Measurements from ENCODE around the gene OCSTAMP. TPM values are rescaled to one million over a fixed set of nuclear protein-coding genes. Genes with fewer than 3 reads are reported as not detected.

The OCSTAMP gene
- total RNA-seq, 1 donor from 2014 or later: not detected

GRCh38 chr20:46552460-46553420 lies 2.3 kb upstream of the OCSTAMP start:
- peak; percentile 13 for DNase-seq

GRCh38 chr20:46551522-46552381 lies 1.3 kb upstream of the OCSTAMP start:
- no peak for DNase-seq

DNA sequence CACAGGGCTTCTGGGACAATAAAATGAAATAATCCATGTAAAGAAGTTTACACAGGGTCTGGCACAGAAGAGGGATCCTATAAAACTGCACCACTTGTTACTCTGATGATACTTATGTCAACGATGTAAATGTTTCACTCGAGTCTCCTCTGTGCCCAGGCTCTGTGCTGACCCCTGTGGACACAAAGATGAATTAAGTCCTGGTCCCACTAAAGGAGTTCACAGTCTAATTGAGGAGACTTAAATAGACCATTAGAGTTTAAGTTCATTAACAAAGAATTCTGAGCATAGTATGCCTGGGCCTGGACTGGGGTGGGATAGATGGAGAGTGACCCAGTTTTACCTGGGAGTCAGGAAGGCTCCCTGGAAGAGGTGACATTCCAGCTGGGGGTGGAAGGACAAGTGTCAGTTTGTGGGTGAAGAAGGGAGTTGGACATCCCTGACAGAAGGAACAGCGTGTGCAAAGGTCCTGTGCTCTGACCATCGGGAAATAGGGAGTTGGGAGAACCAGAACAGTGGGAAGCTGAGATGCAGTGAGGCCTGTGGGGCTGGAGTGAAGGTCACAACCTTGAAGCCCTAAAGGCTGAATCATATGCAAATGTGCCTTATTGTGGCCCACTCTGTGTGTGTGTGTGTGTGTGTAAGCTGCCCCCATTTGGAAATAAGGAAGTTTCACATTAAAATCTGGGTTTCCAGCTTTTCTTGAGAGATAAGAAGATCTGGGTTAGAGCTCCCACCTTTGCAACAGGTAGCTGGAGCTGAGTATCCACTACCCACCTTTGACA lies 1.1 kb downstream of the OCSTAMP start:
- no peak for DNase-seq

DNA sequence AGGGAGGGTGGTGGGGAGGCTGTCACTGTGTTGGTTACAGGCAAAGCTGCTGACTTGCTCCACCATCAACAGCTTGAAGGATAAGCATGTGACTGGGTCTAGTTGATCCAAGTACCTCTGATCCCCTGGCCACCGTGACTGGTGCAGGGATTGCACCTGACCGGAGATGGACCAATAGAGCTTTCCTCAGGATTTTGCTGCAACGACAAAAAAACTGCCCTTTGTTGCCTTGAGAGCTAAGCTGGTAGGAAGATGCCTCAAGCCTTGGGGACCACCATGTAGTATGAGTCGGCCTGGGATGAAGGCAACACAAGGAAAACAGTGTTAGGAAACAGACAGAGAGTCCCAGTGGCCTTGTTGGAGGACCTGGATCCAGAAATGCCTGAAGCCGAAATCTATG lies 1.8 kb downstream of the OCSTAMP start:
- no peak for DNase-seq

DNA sequence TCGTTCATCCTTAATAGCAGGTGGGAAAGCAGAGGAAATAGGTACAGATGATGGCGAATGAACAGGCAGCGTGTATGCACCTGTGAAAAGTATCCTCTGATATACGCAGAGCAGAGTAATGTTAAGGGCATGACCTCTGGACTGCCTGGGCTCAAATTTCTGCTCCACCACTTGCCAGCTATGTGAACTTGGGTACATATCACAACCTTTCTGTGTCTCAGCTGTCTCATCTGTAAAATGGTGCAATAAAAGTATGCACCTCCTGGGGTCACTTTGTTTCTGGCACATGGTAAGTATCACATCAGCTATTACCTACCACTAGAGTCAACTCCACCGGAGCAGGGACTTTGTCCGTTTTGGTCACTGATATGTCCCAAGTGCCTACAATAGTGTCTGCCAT lies 2.5 kb downstream of the OCSTAMP start:
- DNase-seq: no peak

DNA sequence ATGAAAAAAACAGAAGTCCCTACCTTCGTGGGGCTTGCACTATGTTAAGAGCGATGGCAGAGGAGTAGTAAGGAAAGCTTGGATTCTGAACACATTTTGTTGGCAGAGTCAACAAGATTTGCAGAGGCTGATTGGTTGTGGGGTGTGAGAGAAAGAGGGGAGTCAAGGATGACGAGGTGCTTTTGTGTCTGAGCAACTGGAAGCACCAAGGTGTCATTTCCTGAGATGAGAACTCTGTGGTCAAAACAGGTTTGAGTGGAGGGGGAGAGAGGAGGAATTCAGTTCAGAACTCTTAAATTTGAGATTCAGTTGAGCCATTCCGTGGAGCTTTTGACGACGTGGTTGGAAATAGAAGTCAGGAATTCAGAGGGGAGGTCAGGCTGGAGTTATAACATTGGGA lies 3.5 kb downstream of the OCSTAMP start:
- DNase-seq: no peak

GRCh38 chr20:46546298-46546697 lies 4.2 kb downstream of the OCSTAMP start:
- DNase-seq: no peak

DNA sequence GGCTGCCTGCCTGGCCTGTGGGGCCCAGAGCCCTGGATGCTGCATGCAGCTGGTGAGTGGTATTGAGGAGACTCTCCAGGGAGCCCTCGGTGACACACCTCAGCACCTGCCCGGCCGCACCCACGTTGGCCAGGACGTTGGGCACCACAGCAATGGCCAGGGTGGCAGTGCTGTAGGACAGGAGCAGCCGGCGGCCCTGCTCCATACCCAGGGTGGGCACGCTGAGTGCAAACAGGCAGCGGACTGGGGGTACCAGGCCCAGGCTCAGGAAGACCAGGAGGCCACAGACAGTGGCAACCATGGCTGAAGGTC lies 4.7 kb downstream of the OCSTAMP start:
- no peak for DNase-seq

DNA sequence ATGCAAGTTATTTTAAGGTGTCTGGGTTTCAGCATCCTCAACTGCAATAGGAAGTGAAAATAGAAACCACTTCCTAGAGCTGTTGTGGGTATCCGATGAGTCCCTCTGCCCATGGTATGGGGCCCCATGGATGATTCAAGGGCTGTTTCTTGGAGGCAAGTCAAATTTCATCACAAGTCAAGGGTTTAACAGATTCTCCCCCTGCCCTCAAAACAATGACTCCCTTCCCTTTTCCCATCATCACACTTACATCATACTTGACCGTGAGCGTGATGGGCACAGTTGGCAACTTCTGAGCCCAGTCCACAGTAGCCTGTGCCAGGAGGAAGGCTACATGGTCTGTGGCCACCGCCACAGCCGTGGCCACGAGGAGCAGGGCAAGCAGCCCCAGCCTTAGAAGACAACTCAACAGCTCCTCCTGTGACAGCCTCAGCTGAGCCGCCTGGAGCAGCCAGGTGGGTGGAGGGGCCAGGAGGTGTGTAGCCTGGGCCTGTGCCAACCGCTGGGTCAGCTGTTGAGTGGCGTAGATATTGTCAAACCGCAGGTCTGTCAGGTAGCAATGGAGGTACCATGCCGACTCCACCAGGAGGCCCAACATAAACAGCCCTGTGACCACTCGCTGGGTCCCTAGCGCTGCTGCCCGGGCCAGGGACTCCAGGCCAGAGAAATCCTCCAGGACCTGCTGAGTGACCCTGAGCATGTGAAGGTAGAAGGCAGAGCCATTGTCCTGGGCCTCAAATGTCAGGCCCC lies 5.2 kb downstream of the OCSTAMP start:
- DNase-seq: no peak

DNA sequence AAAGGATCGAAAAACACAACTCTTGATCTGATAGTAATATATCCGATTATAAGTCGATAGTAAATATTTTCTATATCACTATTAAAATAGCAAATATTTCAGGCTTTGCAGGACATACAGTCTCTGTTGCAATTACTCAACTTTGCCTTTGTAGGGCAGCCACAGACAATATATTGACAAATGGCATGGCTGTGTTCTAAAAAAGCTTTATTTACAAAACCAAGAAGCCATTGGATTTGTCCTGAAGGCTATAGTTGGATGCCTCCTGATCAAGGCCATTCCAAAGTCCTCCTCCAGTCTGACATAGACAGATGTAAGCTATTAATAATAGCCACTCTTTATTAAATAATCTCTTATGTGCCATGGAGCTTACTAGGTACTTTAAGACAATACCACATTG lies 5.9 kb downstream of the OCSTAMP start:
- DNase-seq: peak; percentile 22

- DNase-seq: no peak
Observed at GRCh38 chr20:46543959-46544358, 6.5 kb downstream of the OCSTAMP start.

DNA sequence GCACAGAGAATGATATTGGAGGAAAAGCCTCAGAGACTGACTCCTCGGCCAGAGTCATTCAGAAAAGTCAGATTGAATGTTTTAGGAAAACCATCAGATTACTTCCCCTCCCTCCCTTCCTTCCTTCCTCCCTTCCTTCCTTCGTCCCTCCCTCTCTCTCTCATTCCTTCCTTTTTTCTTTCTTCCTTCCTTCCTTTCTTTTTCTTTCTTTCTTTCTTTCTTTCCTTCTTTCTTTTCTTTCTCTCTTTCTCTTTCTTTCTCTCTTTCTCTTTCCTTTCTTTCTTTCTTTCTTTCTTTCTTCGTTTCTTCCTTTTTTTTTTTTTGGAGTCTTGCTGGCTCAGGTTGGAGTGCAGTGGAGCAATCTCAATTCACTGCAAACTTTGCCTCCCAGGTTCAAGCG lies 7.4 kb downstream of the OCSTAMP start:
- DNase-seq: no peak

DNA sequence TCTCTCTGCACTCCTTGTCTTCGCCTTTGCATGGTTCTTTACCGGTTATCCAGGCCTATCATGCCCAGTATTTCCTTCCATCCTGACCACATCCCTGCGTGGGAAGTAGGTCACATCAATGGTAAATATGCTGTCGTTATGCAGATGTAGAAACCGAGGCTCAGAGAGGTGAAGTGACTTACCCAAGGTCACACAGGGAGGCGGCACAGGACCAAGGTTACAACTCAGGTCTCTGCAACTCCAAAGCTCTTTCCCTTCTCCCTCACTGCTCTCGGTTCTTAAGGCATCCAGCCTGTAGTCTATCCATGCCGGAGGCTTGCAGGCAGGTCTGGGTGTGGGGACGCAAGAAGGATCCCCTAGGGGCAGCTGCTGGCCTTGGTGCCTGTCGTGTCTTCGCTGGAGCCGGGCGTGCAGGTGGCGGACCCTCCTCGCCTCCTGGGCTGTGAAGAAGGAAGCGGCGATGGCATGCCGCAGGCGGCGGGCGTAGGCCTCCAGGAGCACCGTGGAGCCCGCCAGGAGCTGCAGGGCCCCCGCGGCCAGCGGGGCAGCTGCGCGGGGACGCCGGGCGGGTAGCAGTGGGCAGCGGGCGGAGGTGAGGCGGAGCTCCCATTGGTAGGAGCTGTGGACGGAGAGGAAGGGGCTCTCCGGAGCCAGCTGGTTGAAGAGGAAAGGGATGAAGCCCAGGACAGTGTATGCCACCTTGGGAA lies 9.1 kb downstream of the OCSTAMP start:
- no peak for DNase-seq

- DNase-seq: no peak
Observed at GRCh38 chr20:46539113-46539512, 11.3 kb downstream of the OCSTAMP start.

- no peak for DNase-seq
Observed at GRCh38 chr20:46530640-46531039, 19.8 kb downstream of the OCSTAMP start.

GRCh38 chr20:46523696-46524328 lies 26.6 kb downstream of the OCSTAMP start:
- DNase-seq: peak; percentile 25

DNA sequence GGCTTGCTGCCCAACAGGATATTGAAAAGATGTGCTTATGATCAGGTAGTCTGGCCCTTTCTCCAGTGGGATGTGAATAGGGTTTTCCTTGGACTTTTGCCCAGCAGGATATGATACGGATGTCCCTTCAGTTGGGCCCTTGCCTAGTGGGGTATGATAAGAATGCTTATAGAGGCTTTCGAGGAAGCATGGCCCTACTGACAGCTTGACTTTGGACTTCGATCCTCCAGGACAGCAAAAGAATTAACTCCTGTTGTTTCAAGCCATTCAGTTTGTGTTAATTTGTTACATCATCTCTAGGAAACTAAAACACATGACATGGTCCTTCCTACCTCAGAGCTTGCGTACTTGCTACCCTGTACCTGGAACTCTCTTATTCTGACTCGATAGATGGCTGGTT lies 27.3 kb downstream of the OCSTAMP start:
- DNase-seq: no peak

DNA sequence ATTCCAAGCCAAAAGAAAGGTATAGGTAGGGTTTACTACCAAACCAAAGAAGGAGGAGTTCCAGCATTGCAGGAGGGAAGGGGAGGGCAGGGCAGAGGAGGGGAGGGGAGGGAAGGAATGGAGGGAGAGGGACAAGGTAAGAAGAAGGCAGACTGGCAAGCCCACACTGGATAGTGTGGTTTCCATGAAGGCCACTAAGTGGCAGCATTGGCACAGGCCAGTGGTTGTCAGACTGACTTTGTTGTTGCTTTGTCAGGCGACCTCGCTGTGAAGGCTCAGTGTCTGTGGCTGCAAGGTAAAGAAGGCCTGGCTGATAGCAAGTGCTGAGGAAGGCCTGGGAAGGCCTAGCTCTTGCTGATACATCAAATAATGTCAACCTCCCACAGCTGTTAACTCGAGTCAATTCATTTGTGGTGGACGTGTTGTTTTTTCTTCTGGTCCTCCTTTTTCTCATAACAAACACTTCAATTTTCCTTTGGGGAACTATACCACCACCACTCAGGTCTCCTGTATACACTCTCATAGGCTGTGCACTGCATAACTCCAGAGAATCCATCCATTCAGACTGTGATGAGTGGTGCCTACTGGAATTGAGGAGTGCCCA lies 29.4 kb downstream of the OCSTAMP start:
- peak; percentile 78 for DNase-seq

DNA sequence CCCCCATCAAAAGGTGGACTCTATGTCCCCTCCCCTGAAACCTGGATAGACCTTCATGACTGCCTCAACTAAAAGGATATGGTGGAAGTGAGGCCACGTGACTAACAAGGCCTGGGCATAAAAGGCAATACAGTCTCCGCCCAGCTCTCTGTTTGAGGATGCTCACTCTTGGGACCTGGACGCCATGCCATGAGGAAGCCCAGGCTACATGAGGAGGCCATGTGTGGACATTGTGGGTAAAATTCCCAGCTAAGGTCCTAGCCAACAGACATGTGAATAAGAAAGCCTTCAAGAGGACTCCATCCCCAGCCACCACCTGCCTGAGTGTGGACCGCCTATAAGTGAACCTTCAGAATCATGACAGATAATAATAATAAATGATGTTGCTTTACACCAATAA lies 29.9 kb downstream of the OCSTAMP start:
- DNase-seq: no peak

DNA sequence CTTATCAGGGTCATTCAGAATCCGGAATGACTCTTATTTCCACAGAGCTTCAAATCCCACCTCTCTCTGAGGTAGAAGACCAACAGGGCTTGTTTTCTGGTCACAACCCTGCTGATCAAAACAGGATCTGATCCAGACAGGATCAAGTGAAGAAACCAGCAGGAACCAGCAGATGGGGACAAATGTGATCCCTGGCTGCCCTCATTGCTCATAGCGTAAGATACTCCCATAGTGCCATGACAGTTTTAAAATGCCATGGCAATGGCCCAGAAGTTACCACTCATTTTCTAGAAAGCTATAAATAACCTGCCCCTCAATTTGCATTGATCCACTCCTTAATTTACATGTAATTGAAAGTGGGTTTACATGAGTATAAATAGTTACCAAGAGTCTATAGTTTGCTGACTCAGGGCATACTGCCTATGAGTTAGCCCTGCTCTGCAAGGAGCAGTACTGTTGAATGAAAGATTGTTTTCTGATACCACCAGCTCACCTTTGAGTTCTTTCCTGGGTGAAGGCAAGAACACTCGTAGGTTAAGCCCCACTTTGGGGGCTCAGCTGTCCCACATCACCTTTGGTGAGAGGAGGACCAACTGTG lies 30.9 kb downstream of the OCSTAMP start:
- DNase-seq: no peak

Data from dermis blood vessel endothelial cell (primary cell).